GM12892 (cell line): ENCODE measurements around the gene NAXD.
"Not testable (repeated sequence)": the region's sequence is repeated elsewhere in the genome, so short reads cannot be mapped to it uniquely, and the experiment has no call there.

Source experiments
- DNase-seq: peaks from one replicate; pipeline ENCODE4 v3.0.0; 2011; ENCODE audit not compliant: insufficient read length
- FAIRE-seq: peaks from 2 replicates; lab custom pipeline; 2011; peaks lifted over from hg19 to GRCh38; lab: Jason Lieb, UNC
- POLR2A ChIP-seq: IDR thresholded peaks from 2 replicates; pipeline ENCODE4 v1.6.1; 2011; ENCODE audit warnings: low read depth, low read length, control low read depth
- POLR2AphosphoS5 ChIP-seq: IDR thresholded peaks from 2 replicates; pipeline ENCODE4 v1.6.1; 2011; ENCODE audit warnings: low read depth, low read length, control low read depth
- TAF1 ChIP-seq: IDR thresholded peaks from 2 replicates; pipeline ENCODE4 v1.6.1; 2011; ENCODE audit warnings: low read depth, mild to moderate bottlenecking, control low read depth, low read length, borderline replicate concordance

Gene NAXD

DNA sequence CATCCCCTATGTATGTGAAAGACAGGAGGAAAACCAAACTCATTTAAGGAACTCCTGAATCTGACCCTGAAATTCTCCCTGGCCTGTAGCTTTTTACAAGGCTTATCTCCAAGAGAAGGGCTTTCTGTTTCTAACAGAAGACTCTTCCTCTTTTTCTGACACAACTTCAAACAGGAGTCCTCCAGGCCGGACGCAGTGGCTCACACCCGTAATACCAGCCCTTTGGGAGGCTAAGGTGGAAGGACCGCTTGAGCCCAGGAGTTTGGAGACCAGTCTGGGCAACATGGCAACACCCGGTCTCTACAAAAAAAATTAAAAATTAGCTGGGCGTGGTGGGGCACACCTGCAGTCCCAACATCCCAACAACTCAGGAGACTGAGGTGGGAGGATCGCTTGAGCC lies 48.7 kb downstream of the NAXD start:
- TF ChIP-seq POLR2A (no peak), POLR2AphosphoS5 (no peak), TAF1 (no peak)
- FAIRE-seq (no peak), DNase-seq (no peak)

DNA sequence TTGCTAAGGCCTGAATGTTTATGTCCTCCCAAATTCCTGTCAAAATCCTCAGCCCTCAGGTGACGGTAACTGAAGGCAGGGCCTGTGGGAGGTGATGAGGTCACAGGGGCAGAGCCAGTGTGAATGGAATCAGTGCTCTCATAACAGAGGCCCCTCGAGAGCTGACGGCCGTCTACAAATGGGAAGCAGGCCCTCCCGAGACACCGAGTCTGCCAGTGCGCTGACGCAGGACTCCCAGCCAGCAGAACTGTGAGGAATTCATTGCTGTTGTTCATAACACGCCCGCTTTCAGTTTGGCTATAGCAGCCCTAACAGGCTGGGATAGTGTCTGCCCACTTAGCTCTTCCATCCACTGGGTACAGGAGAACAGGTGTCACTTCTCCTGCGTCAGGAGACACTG lies 49.3 kb downstream of the NAXD start:
- DNase-seq (no peak), FAIRE-seq (no peak)
- TF ChIP-seq TAF1, result no peak
- no peak for TF ChIP-seq POLR2AphosphoS5
- TF ChIP-seq POLR2A, result no peak

DNA sequence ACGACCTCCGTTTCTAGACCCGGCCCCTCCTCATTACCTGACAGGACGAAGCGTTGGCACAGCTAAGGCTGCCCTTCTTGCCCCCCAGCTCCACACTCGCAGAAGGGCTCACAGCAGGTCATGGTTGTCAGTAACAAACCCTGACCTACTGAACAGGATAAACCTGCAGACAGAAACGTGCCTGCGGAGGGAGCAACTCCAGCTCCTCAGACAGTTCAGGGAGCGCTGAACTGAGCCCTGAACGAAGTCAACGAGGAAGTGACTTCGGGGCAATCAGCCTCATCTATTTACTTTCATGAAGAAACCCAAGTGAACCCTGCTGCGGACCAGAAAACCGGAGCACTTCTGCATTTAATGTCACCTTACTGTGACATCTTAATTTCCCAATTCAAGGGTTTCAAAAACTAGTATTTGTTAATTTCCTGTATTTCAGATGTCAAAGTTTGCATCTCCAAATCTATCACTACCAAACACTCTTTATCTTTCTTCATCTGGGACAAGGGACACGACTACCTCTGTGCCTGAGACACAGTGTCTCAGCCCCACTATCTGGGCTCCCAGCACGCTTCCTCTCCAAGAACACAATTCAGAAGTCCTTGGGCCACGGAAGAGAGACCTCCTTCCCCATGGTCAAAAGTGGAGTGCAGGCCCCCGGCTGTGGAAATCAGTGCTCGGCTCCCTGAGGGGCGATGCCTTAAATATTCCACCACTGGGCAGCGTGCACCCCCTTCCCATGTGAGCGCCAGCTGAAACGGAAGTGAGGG lies 50.3 kb downstream of the NAXD start:
- TF ChIP-seq POLR2A (no peak), POLR2AphosphoS5 (no peak), TAF1 (no peak)
- no peak for DNase-seq
- no peak for FAIRE-seq

DNA sequence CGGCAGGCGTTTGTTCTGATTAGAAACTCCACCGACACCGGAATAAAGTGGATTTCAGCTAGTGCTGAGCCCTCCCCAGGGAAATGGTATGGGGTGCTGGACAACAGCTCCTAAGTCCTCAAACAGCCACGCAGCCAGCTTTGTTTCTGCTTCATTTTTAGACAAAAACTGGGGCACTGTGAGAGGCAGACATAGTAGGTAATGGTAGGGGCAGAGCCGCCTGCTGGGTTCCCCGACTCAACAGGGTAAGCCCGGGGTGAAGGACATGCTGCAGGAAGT lies 50.8 kb downstream of the NAXD start:
- TF ChIP-seq POLR2AphosphoS5 (no peak), POLR2A (no peak), TAF1 (no peak)
- DNase-seq, result no peak
- no peak for FAIRE-seq

DNA sequence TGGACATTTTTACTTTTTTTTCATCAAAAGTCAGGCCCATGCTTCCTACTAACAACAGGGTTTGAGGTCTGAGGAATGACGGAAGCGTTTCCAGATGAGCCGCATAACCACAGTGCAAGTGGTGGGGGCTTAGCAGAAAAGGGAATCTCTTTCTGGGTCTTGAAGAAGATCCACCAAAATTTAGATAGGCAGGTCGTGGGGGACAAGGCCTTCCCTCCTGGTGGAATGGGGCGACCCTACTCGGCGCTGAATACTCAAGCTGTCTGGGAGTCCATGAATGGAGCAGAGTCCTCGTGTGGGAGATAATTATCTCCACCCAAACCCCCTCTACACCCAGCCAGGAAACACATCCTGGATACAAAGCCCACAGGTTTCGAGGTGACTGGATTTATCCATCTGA lies 53.7 kb downstream of the NAXD start:
- DNase-seq, result no peak
- no peak for FAIRE-seq
- no peak for TF ChIP-seq TAF1
- no peak for TF ChIP-seq POLR2A
- TF ChIP-seq POLR2AphosphoS5, result no peak

DNA sequence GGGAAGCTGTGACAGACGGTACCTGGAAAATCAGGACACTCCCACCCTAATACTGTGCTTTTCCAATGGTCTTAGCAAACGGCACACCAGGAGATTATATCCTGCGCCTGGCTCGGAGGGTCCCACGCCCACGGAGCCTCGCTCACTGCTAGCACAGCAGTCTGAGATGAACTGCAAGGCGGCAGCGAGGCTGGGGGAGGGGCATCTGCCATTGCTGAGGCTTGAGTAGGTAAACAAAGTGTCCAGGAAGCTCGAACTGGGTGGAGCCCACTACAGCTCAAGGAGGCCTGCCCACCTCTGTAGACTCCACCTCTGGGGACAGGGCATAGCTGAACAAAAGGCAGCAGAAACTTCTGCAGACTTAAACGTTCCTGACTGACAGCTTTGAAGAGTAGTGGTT lies 54.5 kb downstream of the NAXD start:
- not testable (repeated sequence) for DNase-seq, FAIRE-seq

DNA sequence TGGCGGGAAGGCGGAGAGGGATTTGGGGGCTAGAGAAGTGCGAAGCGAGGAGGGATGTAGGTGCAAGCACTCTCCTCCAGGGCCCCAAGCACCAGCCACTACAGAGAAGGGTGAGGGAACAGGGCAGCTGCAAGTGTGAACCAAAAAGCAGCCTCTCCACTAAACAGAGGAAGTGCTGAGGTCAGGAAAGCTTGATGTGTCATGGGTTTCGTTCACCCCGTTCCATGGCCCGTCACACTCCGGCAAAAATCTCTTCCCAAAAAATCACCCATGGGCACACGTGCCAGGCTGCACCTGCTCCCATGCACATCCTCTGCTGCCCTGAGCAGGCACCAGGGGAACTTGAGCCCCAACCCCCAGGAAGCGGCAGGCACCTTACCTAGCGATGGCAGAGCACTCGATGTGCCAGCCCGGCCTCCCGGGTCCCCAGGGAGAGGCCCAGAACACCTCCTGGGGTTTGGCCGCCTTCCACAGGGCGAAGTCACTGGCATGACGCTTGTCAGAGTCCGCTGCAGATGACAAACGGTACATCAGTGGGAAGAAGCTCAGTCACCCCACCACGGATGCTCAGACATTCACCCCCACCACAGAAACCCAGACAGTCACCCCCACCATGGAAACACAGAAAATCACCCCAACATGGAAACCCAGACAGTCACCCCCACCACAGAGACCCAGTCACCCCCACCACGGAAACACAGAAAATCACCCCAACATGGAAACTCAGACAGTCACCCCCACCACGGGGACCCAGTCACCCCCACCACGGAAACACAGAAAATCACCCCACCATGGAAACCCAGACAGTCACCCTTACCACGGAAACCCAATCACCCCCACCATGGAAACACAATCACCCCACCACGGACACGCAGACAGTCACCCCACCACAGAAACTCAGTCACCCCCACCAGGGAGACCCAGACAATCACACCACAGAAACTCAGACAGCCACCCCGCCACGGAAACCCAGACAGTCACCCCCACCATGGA lies 61.5 kb downstream of the NAXD start:
- TF ChIP-seq POLR2A (no peak), POLR2AphosphoS5 (no peak), TAF1 (no peak)
- DNase-seq (peak; percentile 54), FAIRE-seq (peak; percentile 86)

DNA sequence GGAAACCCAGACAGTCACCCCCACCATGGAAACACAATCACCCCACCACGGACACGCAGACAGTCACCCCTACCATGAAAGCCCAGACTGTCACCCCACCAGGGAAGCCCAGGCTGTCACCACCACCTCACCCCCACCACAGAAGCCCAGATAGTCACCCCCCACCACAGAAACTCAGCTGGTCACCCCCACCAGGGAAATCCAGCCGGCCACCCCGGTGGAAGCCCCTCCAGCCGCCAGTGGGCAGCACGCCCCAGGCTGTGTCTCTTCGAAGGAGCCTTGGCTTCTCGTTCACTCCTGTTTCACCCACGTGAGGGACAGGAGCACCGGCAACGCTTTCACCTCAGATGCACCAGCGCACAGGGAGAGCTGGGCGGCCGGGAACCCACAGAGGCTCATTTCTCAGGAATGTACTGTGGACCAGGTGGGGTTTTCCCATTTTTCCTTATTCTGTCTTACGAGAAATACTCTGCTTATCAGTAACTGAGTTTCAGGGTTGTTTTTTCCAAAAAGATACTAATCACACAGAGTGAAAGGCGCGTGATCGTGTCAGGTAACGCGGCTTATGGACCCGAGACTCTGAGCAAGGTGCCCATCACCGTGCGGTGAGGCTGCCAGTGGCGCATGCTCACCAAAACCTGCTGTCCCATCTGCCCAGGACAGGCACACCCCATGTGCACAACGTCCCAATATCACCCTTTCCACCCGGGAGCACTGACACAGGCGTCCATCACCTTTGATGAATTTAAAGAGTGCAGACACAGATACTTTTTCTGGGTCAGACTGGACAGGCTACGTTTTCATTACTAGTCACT lies 62.6 kb downstream of the NAXD start:
- TF ChIP-seq POLR2AphosphoS5 (no peak), TAF1 (no peak), POLR2A (no peak)
- no peak for FAIRE-seq
- DNase-seq, result no peak

DNA sequence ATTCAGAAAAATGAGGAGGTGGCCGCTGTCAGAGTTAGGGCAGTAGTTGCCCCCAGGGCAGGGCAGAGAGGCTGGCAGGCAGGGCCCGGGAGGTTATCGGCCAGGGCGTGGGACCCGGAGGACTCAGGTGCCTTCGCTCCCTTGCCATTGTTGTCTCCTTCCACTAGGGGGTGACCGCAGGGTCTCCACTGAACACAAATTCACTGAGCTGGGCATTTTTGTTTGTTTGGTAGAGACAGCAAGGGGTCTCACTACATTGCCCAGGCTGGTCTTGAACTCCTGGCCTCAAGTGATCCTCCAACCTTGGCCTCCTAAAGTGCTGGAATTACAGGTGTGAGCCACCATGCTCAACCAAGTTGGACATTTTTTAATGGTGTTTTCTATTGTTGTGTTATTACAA lies 65.5 kb downstream of the NAXD start:
- DNase-seq, result peak; percentile 36
- TF ChIP-seq POLR2AphosphoS5 (no peak), TAF1 (no peak), POLR2A (no peak)
- peak; percentile 9 for FAIRE-seq

DNA sequence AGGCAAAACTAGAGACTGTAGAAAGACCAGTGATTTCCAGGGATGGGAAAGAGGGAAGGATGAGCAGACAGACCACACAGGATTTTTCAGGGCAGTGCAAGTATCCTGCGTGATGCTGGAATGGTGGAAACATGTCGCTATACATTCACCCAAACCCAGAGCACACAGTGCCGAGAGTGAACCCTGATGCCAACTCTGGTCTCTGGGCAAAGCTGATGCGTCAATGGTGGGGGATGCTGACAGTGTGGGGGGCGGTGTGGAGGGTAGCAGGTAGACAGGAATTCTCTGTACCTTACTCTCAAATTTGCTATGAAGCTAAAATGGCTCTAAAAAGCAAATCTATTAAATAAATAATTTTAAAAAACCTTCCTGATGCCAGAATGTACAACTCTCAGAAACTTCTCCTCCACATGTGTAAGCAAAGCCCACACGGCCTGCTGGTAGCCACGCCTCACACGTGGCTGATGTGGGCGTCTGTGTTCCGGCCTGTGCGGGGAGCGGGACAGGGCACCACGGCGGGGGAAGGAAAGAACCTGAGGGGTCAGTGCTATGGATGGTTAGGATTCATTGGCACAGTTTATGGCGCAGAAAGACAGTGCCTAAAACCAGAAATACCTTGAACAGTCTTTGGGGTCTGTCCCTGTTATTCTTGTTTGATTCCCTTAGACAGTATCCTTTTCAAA lies 66.7 kb downstream of the NAXD start:
- FAIRE-seq (no peak), DNase-seq (no peak)
- TF ChIP-seq POLR2A, result no peak
- no peak for TF ChIP-seq POLR2AphosphoS5
- no peak for TF ChIP-seq TAF1

DNA sequence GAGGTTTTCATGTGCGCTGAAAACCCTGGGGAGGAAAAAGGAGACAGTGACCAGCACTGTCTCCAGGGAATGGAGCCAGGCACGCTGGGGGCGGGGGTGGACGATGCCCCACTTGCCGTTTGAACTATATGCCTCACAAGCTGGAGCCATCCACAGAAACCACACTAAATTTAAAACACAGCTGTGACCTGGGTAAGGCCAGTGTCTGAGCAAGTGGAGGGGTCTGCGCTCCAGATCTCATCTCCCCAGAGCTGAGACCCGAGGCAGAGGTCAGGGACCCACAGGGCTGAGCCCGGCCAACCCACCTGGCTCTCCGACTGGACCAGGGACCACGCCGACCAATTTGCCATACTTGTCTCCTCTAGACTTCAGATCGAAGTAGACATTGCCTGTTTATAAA lies 67.4 kb downstream of the NAXD start:
- FAIRE-seq (no peak), DNase-seq (no peak)
- TF ChIP-seq POLR2A (no peak), POLR2AphosphoS5 (no peak), TAF1 (no peak)

DNA sequence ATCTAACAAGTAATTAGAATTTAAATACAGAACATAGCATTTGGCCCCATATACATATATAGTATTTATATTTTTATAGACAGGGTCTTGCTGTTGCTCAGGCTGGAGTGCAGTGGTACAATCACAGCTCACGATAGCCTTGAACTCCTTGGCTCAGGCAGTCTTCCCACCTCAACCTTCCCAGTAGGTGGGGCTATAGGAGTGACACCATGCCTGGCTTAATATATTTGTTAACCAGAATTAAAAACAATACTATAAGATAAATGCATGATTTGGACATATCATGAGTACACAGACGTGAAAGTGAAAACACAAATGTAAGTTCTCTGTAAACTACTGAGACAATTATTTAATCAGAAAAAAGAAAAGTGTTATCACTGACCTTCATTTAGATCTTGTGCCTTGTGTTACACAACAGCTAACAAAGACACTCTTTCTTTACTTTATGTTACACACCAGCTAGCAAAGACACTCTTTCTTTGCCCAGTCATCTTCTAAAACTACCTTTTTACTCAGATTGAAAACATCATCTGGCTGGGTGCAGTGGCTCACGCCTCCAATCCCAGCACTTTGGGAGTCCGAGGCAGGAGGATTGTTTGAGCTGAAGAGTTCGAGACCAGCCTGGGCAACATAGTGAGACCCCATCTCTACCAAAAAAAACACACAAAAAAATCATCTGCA lies 68.0 kb downstream of the NAXD start:
- TF ChIP-seq POLR2A (no peak), TAF1 (no peak), POLR2AphosphoS5 (no peak)
- FAIRE-seq, result no peak
- no peak for DNase-seq
